Brain pericyte (primary cell): Measurements from ENCODE around the gene PLCXD1.
"Not testable (repeated sequence)": the region's sequence is repeated elsewhere in the genome, so short reads cannot be mapped to it uniquely, and the experiment has no call there.

Experiments used
- DNase-seq: peaks from one replicate; pipeline ENCODE4 v3.0.0-alpha.2; 2012; ENCODE audit warnings: low read depth, low spot score

PLCXD1 gene

DNA sequence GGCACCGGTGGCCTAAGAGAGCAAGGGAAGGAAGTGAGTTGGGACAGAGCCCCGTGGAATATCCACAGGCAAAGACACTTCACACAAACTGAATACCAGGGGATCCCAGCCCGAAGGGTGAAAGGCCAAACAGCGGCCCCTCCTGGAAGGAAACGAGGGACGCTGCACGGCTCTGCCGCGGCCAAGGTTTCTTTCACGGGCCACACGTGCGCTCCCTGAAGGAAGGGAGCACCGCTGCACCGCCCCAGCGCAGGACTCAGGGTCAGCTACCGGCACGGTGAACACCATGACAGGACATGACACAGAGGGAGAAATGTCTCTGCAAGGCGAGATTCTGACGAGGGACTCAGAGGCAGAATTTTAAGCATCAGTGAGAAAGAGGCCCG is 69.0 kb downstream of the PLCXD1 start:
- no peak for DNase-seq

GRCh38 chrX:350534-351323 is 69.5 kb downstream of the PLCXD1 start:
- DNase-seq: no peak

DNA sequence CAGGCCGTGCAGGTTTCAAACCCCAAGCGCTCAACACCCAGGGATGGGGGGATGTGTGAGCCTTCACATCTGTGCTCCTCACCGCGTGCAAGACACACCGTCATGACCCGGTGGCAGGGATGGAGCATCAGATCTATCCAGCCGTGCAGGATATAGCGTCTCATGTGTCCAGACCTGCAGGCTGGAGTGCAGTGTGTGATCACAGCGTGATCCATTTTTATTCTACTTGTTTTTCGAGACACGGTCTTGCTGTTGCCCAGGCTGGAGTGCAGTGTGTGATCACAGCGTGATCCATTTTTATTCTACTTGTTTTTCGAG is 70.1 kb downstream of the PLCXD1 start:
- not testable (repeated sequence) for DNase-seq

DNA sequence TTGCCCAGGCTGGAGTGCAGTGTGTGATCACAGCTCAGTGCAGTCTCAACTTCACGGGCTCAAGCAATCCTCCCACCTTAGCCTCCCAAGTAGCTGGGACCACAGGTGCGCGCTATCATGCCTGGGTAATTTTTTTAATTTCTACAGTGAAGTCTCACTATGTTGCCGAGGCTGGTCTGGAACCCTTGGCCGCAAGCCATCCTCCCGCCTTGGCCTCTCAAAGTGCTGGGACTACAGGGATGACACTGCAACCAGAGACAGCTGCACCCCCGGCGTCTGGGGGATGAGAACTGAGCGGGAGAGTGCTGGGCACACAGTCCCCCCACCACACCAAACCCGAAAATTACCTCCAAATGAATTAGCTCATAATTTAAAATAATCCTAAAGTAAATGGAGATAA is 70.6 kb downstream of the PLCXD1 start:
- no peak for DNase-seq

GRCh38 chrX:352181-352580 is 71.0 kb downstream of the PLCXD1 start:
- DNase-seq: no peak

GRCh38 chrX:352582-353314 is 71.6 kb downstream of the PLCXD1 start:
- DNase-seq: no peak
